ENCODE results near the gene THEM5. TPM values are rescaled to one million over a fixed set of nuclear protein-coding genes. Genes with fewer than 3 reads are reported as not detected.

Gene THEM5
- polyA plus RNA-seq, 1 donor (not counting 4 experiments of a cell fraction or from before 2014, with no cell fraction given) = 0.18 TPM

DNA sequence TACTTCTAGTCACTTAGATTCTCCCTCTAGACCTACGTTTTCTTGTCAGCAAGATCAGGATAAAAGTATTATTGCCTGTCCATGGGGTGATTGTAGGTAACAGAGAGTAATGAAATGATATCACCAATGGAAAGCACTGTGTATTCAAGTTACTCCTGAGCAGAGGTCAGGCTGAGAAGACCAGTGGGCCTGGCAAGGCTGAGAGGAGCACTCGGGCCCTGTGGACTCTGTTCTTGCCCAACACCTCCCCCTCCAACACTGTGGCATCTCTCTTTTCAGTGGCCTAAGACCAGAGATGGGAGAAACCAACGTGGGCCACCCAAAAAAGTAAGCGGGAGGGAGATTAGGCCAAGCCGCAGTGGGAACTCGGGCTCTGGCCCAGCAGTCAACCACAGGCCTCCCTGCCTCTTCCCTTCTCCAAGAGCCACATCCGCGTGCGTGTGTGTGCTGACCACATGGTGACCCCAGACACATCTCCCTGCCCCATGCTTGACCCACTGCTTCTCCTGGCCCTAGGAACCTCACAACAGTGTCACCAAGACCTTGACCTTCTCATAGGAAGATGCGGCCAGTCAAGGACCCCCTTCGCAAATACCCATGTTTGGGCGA, 34.2 kb downstream of the THEM5 start:
- Histone ChIP-seq H3K4me1 (ENCODE audit: control insufficient read depth, extremely low read depth, insufficient read depth, low read length) (peaks cover 17% of the 10 kb centered on the region), H3K9me1 (ENCODE audit: control insufficient read depth, extremely low read depth, insufficient read depth, low read length) (no peaks in the 10 kb centered on the region), H4K20me1 (ENCODE audit: control insufficient read depth, extremely low read depth, insufficient read depth, low read length) (no peaks in the 10 kb centered on the region), H3K36me3 (ENCODE audit: control insufficient read depth in 2 of 2, extremely low read depth in 1 of 2, insufficient read depth in 2 of 2, low read length in 2 of 2) (no peaks in the 10 kb centered on the region), H3K9ac (ENCODE audit: control insufficient read depth, extremely low read depth, insufficient read depth, low read length) (no peak overlapping the region), H3K27ac (ENCODE audit: control insufficient read depth, insufficient read depth, low read length) (no peak overlapping the region), H3K79me2 (ENCODE audit: control insufficient read depth, insufficient read depth, low read length) (no peaks in the 10 kb centered on the region), H3K9me3 (ENCODE audit: control insufficient read depth, low read depth, low read length) (no peaks in the 10 kb centered on the region), H3K27me3 (ENCODE audit: control insufficient read depth, extremely low read depth, insufficient read depth, low read length) (no peaks in the 10 kb centered on the region), H2AFZ (ENCODE audit: control insufficient read depth, low read length) (no peak overlapping the region), H3K4me2 (ENCODE audit: control insufficient read depth, extremely low read depth, insufficient read depth, low read depth, low read length) (no peak overlapping the region), H3K4me3 (ENCODE audit: control insufficient read depth in 2 of 3, extremely low read depth in 1 of 3, insufficient read depth in 2 of 3, low read depth in 1 of 3, low read length in 3 of 3) (no peak overlapping the region)
- DNase-seq (ENCODE audit: low read depth, low spot score) (no peak), FAIRE-seq (no peak)
- TF ChIP-seq CTCF (optimal IDR thresholded peaks at IDR 0.05 in 1 of 3, IDR thresholded peaks at IDR 0.05 in 1 of 3, conservative IDR thresholded peaks at IDR 0.05 in 1 of 3; ENCODE audit: extremely low read depth in 1 of 3, insufficient read depth in 2 of 3, low read length in 3 of 3) = no peak
- TF ChIP-seq EZH2 (IDR thresholded peaks at IDR 0.05; ENCODE audit: low read length) = no peak
- dilution Hi-C loops (cut with MboI; ENCODE audit: extremely low pct_ligation_motif_present, low sequenced_read_pairs) = no loop called here

- no peak for TF ChIP-seq CTCF (optimal IDR thresholded peaks at IDR 0.05 in 1 of 3, IDR thresholded peaks at IDR 0.05 in 1 of 3, conservative IDR thresholded peaks at IDR 0.05 in 1 of 3; ENCODE audit: extremely low read depth in 1 of 3, insufficient read depth in 2 of 3, low read length in 3 of 3)
- no peak for TF ChIP-seq EZH2 (IDR thresholded peaks at IDR 0.05; ENCODE audit: low read length)
- Histone ChIP-seq H3K27ac (ENCODE audit: control insufficient read depth, insufficient read depth, low read length) (no peak overlapping the region), H3K36me3 (ENCODE audit: control insufficient read depth in 2 of 2, extremely low read depth in 1 of 2, insufficient read depth in 2 of 2, low read length in 2 of 2) (no peaks in the 10 kb centered on the region), H3K9me1 (ENCODE audit: control insufficient read depth, extremely low read depth, insufficient read depth, low read length) (no peaks in the 10 kb centered on the region), H3K4me1 (ENCODE audit: control insufficient read depth, extremely low read depth, insufficient read depth, low read length) (peaks cover 17% of the 10 kb centered on the region), H3K4me2 (ENCODE audit: control insufficient read depth, extremely low read depth, insufficient read depth, low read depth, low read length) (no peak overlapping the region), H3K4me3 (ENCODE audit: control insufficient read depth in 2 of 3, extremely low read depth in 1 of 3, insufficient read depth in 2 of 3, low read depth in 1 of 3, low read length in 3 of 3) (no peak overlapping the region), H2AFZ (ENCODE audit: control insufficient read depth, low read length) (no peak overlapping the region), H4K20me1 (ENCODE audit: control insufficient read depth, extremely low read depth, insufficient read depth, low read length) (no peaks in the 10 kb centered on the region), H3K79me2 (ENCODE audit: control insufficient read depth, insufficient read depth, low read length) (no peaks in the 10 kb centered on the region), H3K9ac (ENCODE audit: control insufficient read depth, extremely low read depth, insufficient read depth, low read length) (no peak overlapping the region), H3K9me3 (ENCODE audit: control insufficient read depth, low read depth, low read length) (no peaks in the 10 kb centered on the region), H3K27me3 (ENCODE audit: control insufficient read depth, extremely low read depth, insufficient read depth, low read length) (peaks cover 4% of the 10 kb centered on the region)
- DNase-seq (ENCODE audit: low read depth, low spot score) (no peak), FAIRE-seq (no peak)
- dilution Hi-C loops (cut with MboI; ENCODE audit: extremely low pct_ligation_motif_present, low sequenced_read_pairs) = no loop called here
Observed at GRCh38 chr1:151817353-151817730, 36.2 kb downstream of the THEM5 start.
